WTC11 (cell line): Measurements from ENCODE around the gene PTPRB. TPM values are rescaled to one million over a fixed set of nuclear protein-coding genes. Genes with fewer than 3 reads are reported as not detected.

Source experiments
- ATAC-seq: fragments of 200-7000 bp; cut with Tn5 transposase; 2 replicates; pipeline ENCODE4 v1.10.0; 2021; ENCODE audit warnings: mild to moderate bottlenecking, moderate library complexity
- CTCF ChIA-PET: fragments of 300-600 bp; sonication (Branson Sonifier 250); formaldehyde crosslinking; loops from one replicate; lab custom pipeline; 2021; ENCODE audit warnings: antibody characterized with exemption; lab: Charles Lee
- POLR2A ChIA-PET: fragments of 350-600 bp; sonication (Branson Sonifier 250); formaldehyde crosslinking; loops from one replicate; lab custom pipeline; 2021; ENCODE audit warnings: antibody characterized with exemption; lab: Charles Lee
- DNase-seq: peaks from one replicate; pipeline ENCODE4 v3.0.0; 2021; ENCODE audit warnings: low spot score
- H3K27ac Mint-ChIP-seq: 2 replicates; pipeline ENCODE4 v1.8.0; 2021; ENCODE audit warnings: mixed read lengths
- H3K27me3 Mint-ChIP-seq: 2 replicates; pipeline ENCODE4 v1.8.0; 2021; ENCODE audit warnings: low read depth, mild to moderate bottlenecking, moderate library complexity, mixed read lengths
- H3K36me3 Mint-ChIP-seq: 2 replicates; pipeline ENCODE4 v1.8.0; 2021; ENCODE audit warnings: mixed read lengths
- H3K4me1 Mint-ChIP-seq: 2 replicates; pipeline ENCODE4 v1.8.0; 2022; ENCODE audit warnings: mixed read lengths
- H3K4me3 Mint-ChIP-seq: 2 replicates; pipeline ENCODE4 v1.8.0; 2021; ENCODE audit warnings: mild to moderate bottlenecking, moderate library complexity, mixed read lengths
- H3K9me3 Mint-ChIP-seq: 2 replicates; pipeline ENCODE4 v1.8.0; 2021; ENCODE audit warnings: mixed read lengths
- AFF4 ChIP-seq: sonication (generic); formaldehyde crosslinking; IDR thresholded peaks from 2 replicates; pipeline ENCODE4 v1.8.1; 2023; ENCODE audit warnings: mild to moderate bottlenecking, missing genetic modification reagents, borderline replicate concordance
- ATF2 ChIP-seq: sonication (generic); formaldehyde crosslinking; IDR thresholded peaks from 2 replicates; pipeline ENCODE4 v1.8.1; 2022; ENCODE audit warnings: low read depth, missing genetic modification reagents, borderline replicate concordance
- CBFB ChIP-seq: sonication (generic); formaldehyde crosslinking; IDR thresholded peaks from 2 replicates; pipeline ENCODE4 v1.8.1; 2022; ENCODE audit warnings: mild to moderate bottlenecking, low read depth, missing genetic modification reagents
- CREB1 ChIP-seq: sonication (generic); formaldehyde crosslinking; IDR thresholded peaks from 2 replicates; pipeline ENCODE4 v1.8.0; 2023; ENCODE audit warnings: mild to moderate bottlenecking, missing genetic modification reagents
- CREM ChIP-seq: sonication (generic); formaldehyde crosslinking; IDR thresholded peaks from 2 replicates; pipeline ENCODE4 v1.8.1; 2022; ENCODE audit warnings: mild to moderate bottlenecking, missing genetic modification reagents, moderate library complexity
- E2F1 ChIP-seq: sonication (generic); formaldehyde crosslinking; IDR thresholded peaks from 2 replicates; pipeline ENCODE4 v1.8.0; 2022; ENCODE audit warnings: mild to moderate bottlenecking, missing genetic modification reagents
- ESRRA ChIP-seq: sonication (generic); formaldehyde crosslinking; IDR thresholded peaks from 2 replicates; pipeline ENCODE4 v1.8.1; 2022; ENCODE audit warnings: mild to moderate bottlenecking, missing genetic modification reagents, borderline replicate concordance
- ETV6 ChIP-seq: sonication (generic); formaldehyde crosslinking; IDR thresholded peaks from 2 replicates; pipeline ENCODE4 v1.8.1; 2022; ENCODE audit warnings: mild to moderate bottlenecking, missing genetic modification reagents
- FOXP1 ChIP-seq: sonication (generic); formaldehyde crosslinking; IDR thresholded peaks from 2 replicates; pipeline ENCODE4 v1.8.0; 2022; ENCODE audit warnings: missing genetic modification reagents, mild to moderate bottlenecking, moderate library complexity, borderline replicate concordance
- FOXP4 ChIP-seq: sonication (generic); formaldehyde crosslinking; IDR thresholded peaks from 2 replicates; pipeline ENCODE4 v1.8.0; 2022; ENCODE audit warnings: mild to moderate bottlenecking, missing genetic modification reagents
- GABPB1 ChIP-seq: sonication (generic); formaldehyde crosslinking; IDR thresholded peaks from 2 replicates; pipeline ENCODE4 v1.8.1; 2023; ENCODE audit warnings: mild to moderate bottlenecking, missing genetic modification reagents
- IRF1 ChIP-seq: sonication (generic); formaldehyde crosslinking; IDR thresholded peaks from 2 replicates; pipeline ENCODE4 v1.8.0; 2023; ENCODE audit warnings: missing genetic modification reagents
- JAZF1 ChIP-seq: fragments of 250-450 bp; sonication (Bioruptor Pico); IDR thresholded peaks from 2 replicates; pipeline ENCODE4 v1.9.0; 2021; ENCODE audit warnings: moderate library complexity, mild to moderate bottlenecking, inconsistent platforms
- MXD4 ChIP-seq: fragments of 250-450 bp; sonication (Bioruptor Pico); IDR thresholded peaks from 2 replicates; pipeline ENCODE4 v1.8.0; 2021; ENCODE audit warnings: mild to moderate bottlenecking, moderate library complexity, borderline replicate concordance
- OVOL2 ChIP-seq: fragments of 250-450 bp; sonication (Bioruptor Pico); IDR thresholded peaks from 2 replicates; pipeline ENCODE4 v1.9.0; 2021; ENCODE audit warnings: mild to moderate bottlenecking, borderline replicate concordance
- SMAD4 ChIP-seq: sonication (generic); formaldehyde crosslinking; IDR thresholded peaks from 2 replicates; pipeline ENCODE4 v1.8.0; 2022; ENCODE audit warnings: mild to moderate bottlenecking, missing genetic modification reagents
- STAT6 ChIP-seq: sonication (generic); formaldehyde crosslinking; conservative IDR thresholded peaks from 2 replicates; pipeline ENCODE4 v1.8.1; 2023; ENCODE audit warnings: mild to moderate bottlenecking, low read depth, missing genetic modification reagents, moderate library complexity
- TEAD1 ChIP-seq: sonication (generic); formaldehyde crosslinking; IDR thresholded peaks from 2 replicates; pipeline ENCODE4 v1.8.0; 2022; ENCODE audit warnings: mild to moderate bottlenecking, missing genetic modification reagents
- ZNF425 ChIP-seq: fragments of 250-450 bp; sonication (Bioruptor Pico); conservative IDR thresholded peaks from 2 replicates; pipeline ENCODE4 v1.9.0; 2021; ENCODE audit warnings: mild to moderate bottlenecking
- total RNA-seq: library from RNA; stranded (reverse); gene quantifications from 3 replicates; pipeline ENCODE4 v1.2.3, GENCODE V29; 2021

Gene PTPRB
- total RNA-seq, 1 experiment from 2014 or later = 3.3 TPM

GRCh38 chr12:70638639-70639360 is 1.6 kb upstream of the PTPRB start:
- ChIA-PET POLR2A (no interaction called here), CTCF (no interaction called here)
- Mint-ChIP-seq H3K36me3 (no peaks in the 10 kb centered on the region), H3K27me3 (no peaks in the 10 kb centered on the region), H3K4me3 (no peak overlapping the region), H3K4me1 (0 out of 2 replicates have a peak, but pooled peaks cover 6% of the 10 kb centered on the region), H3K27ac (no peak overlapping the region), H3K9me3 (no peaks in the 10 kb centered on the region; the same call in 1 of the 2 replicates)
- TF ChIP-seq CREB1 (no peak), ESRRA (CRISPR knock-in tag) (no peak), FOXP1 (CRISPR knock-in tag) (no peak), OVOL2 (CRISPR knock-in tag) (no peak), TEAD1 (CRISPR knock-in tag) (no peak), CREM (CRISPR knock-in tag) (no peak), E2F1 (CRISPR knock-in tag) (no peak), STAT6 (CRISPR knock-in tag) (no peak), IRF1 (CRISPR knock-in tag) (no peak), CBFB (no peak), SMAD4 (CRISPR knock-in tag) (no peak), JAZF1 (CRISPR knock-in tag) (no peak)
- ATAC-seq (no peak), DNase-seq (no peak)

GRCh38 chr12:70635755-70636154 is 1.5 kb downstream of the PTPRB start:
- CTCF ChIA-PET = interaction anchor here (1.2 kb wide), 2 partner anchors 57 to 88 kb away, joined by 3 read pairs; no protein-coding TSS in a partner anchor
- no peak for ATAC-seq
- Mint-ChIP-seq H3K27ac (no peak overlapping the region), H3K36me3 (no peaks in the 10 kb centered on the region), H3K27me3 (no peaks in the 10 kb centered on the region), H3K4me1 (0 out of 2 replicates have a peak, but pooled peaks cover 6% of the 10 kb centered on the region), H3K9me3 (no peaks in the 10 kb centered on the region; the same call in 1 of the 2 replicates), H3K4me3 (no peak overlapping the region)
- DNase-seq = no peak
- POLR2A ChIA-PET = no interaction called here
- TF ChIP-seq GABPB1 (CRISPR knock-in tag) (no peak), ETV6 (no peak), FOXP4 (CRISPR knock-in tag) (no peak), AFF4 (no peak), ZNF425 (no peak), ATF2 (CRISPR knock-in tag) (no peak), MXD4 (CRISPR knock-in tag) (no peak)
